B cell (primary cell): ENCODE measurements around the gene CHRD. TPM values are rescaled to one million over a fixed set of nuclear protein-coding genes. Genes with fewer than 3 reads are reported as not detected.

ENCODE experiments used
- ATAC-seq: fragments of 200-7000 bp; cut with Tn5 transposase; one replicate; pipeline ENCODE4 v1.10.0; 2021; ENCODE audit warnings: low read depth, mild to moderate bottlenecking, moderate number of reproducible peaks, moderate library complexity
- CTCF ChIA-PET: fragments of 350-600 bp; sonication (Branson Sonifier 250); formaldehyde crosslinking; loops from one replicate; lab custom pipeline; 2021; ENCODE audit warnings: antibody characterized with exemption, inconsistent platforms; lab: Charles Lee
- POLR2A ChIA-PET: fragments of 350-600 bp; sonication (Branson Sonifier 250); formaldehyde crosslinking; loops from one replicate; lab custom pipeline; 2021; ENCODE audit warnings: antibody characterized with exemption; lab: Charles Lee
- DNase-seq: peaks from one replicate; pipeline ENCODE4 v3.0.0; 2013
- H2AFZ ChIP-seq: 2 replicates; pipeline ENCODE4 v1.6.1; 2012; ENCODE audit warnings: mild to moderate bottlenecking, low read depth, low read length; ENCODE audit not compliant: insufficient read depth, poor library complexity, severe bottlenecking
- H3K27ac ChIP-seq, 2 donors: 1 replicate in 1 of 2; 2 replicates in 1 of 2; pipeline ENCODE4 v1.5.1; 2012 to 2013; ENCODE audit warnings: low read length in 2 of 2, mild to moderate bottlenecking in 2 of 2, moderate library complexity in 1 of 2
- H3K27me3 ChIP-seq, 4 experiments: fragments of 200-600 bp in 1 of 4; sonication (generic) in 1 of 4; replicated peaks in 1 of 4; 1 replicate in 2 of 4; 2 replicates in 2 of 4; pipeline versions ENCODE4 v1.6.1 to v1.7.0; 2013 to 2016; ENCODE audit warnings: low read length in 3 of 4, mild to moderate bottlenecking in 2 of 4, mixed read lengths in 1 of 4, moderate library complexity in 1 of 4; ENCODE audit not compliant: insufficient read depth in 4 of 4, control insufficient read depth in 3 of 4; ENCODE audit errors: control extremely low read depth in 1 of 4
- H3K36me3 ChIP-seq, 2 experiments: replicated peaks in 1 of 2; 1 replicate in 1 of 2; 2 replicates in 1 of 2; pipeline versions ENCODE4 v1.6.1 to v1.7.1; 2013; ENCODE audit warnings: low read length in 1 of 2; ENCODE audit not compliant: insufficient read depth in 2 of 2, control insufficient read depth in 1 of 2; ENCODE audit errors: control extremely low read depth in 1 of 2, extremely low read depth in 1 of 2
- H3K4me1 ChIP-seq, 2 donors: fragments of 200-600 bp in 1 of 2; sonication (generic) in 1 of 2; 1 replicate in 1 of 2; 2 replicates in 1 of 2; pipeline versions ENCODE4 v1.5.1 to v1.6.1; 2013 to 2017; ENCODE audit warnings: low read length in 2 of 2; ENCODE audit not compliant: control insufficient read depth in 2 of 2, insufficient read depth in 2 of 2
- H3K4me2 ChIP-seq: replicated peaks from 2 replicates; pipeline ENCODE3; 2012; ENCODE audit warnings: mild to moderate bottlenecking, low read depth, low read length; ENCODE audit not compliant: poor library complexity, severe bottlenecking
- H3K4me3 ChIP-seq, 5 experiments: fragments of 200-600 bp in 1 of 5; sonication (generic) in 1 of 5; 1 replicate in 3 of 5; 2 replicates in 2 of 5; pipeline versions ENCODE4 v1.5.1 to v1.7.0; 2011 to 2016; ENCODE audit warnings: low read length in 4 of 5, mild to moderate bottlenecking in 4 of 5, low read depth in 2 of 5, control low read depth in 1 of 5, moderate library complexity in 1 of 5; ENCODE audit not compliant: insufficient read depth in 1 of 5; ENCODE audit errors: control extremely low read depth in 1 of 5, extremely low read depth in 1 of 5
- H3K79me2 ChIP-seq: fragments of 200-600 bp; sonication (generic); one replicate; pipeline ENCODE4 v1.6.0; 2016; ENCODE audit warnings: low read length; ENCODE audit not compliant: control insufficient read depth, insufficient read depth
- H3K9ac ChIP-seq: fragments of 200-600 bp; sonication (generic); 2 replicates; pipeline ENCODE4 v1.6.1; 2017; ENCODE audit warnings: mild to moderate bottlenecking, low read length, moderate library complexity
- H3K9me3 ChIP-seq, 3 donors: one replicate each; pipeline versions ENCODE4 v1.6.1 to v1.7.1; 2013; ENCODE audit warnings: low read length in 2 of 3; ENCODE audit not compliant: control insufficient read depth in 2 of 3, insufficient read depth in 1 of 3; ENCODE audit errors: control extremely low read depth in 1 of 3
- H4K20me1 ChIP-seq: 2 replicates; pipeline ENCODE4 v1.6.0; 2012; ENCODE audit warnings: mild to moderate bottlenecking, low read length; ENCODE audit not compliant: insufficient read depth, control insufficient read depth, poor library complexity, severe bottlenecking
- H3K27ac Mint-ChIP-seq: one replicate; pipeline ENCODE4 v1.8.0; 2021; ENCODE audit warnings: mixed read lengths
- H3K27me3 Mint-ChIP-seq: one replicate; pipeline ENCODE4 v1.8.0; 2021; ENCODE audit warnings: mixed read lengths
- H3K4me1 Mint-ChIP-seq: one replicate; pipeline ENCODE4 v1.8.0; 2021; ENCODE audit warnings: mixed read lengths
- H3K4me3 Mint-ChIP-seq: one replicate; pipeline ENCODE4 v1.8.0; 2021; ENCODE audit warnings: mixed read lengths
- H3K9me3 Mint-ChIP-seq: one replicate; pipeline ENCODE4 v1.8.0; 2022; ENCODE audit warnings: mixed read lengths; ENCODE audit not compliant: insufficient read depth
- EZH2 ChIP-seq: IDR thresholded peaks from 2 replicates; pipeline ENCODE4 v1.6.1; 2012; ENCODE audit warnings: borderline replicate concordance, low read depth, mild to moderate bottlenecking, moderate library complexity, low read length; ENCODE audit not compliant: insufficient read depth, poor library complexity, severe bottlenecking
- WGBS: methylation state at CpG from one replicate; pipeline ENCODE4 v1.1.5; 2013; ENCODE audit warnings: missing lambda C conversion rate; ENCODE audit not compliant: insufficient coverage; 5-methylcytosine and 5-hydroxymethylcytosine counted together
- intact Hi-C: fragments of 100-400 bp; cut with micrococcal nuclease; formaldehyde crosslinking; loops from one replicate; pipeline ENCODE4 v1.10.0; 2022
- polyA plus RNA-seq: library from polyadenylated mRNA; depleted of rRNA; stranded (reverse); fragments of >200 nt; gene quantifications from 2 replicates; pipeline ENCODE4 v1.2.3, GENCODE V29; 2012
- total RNA-seq, 2 donors: library from RNA; stranded (reverse); fragments of 120-200 nt in 1 of 2; gene quantifications; 1 replicate in 1 of 2; 2 replicates in 1 of 2; pipeline versions ENCODE4 v1.2.3 to v1.2.4, GENCODE V29; 2013 to 2022
- TF ChIP-seq, protein P1 (sequence below): fragments of 200-600 bp; IDR thresholded peaks from one replicate; pipeline ENCODE4 v1.8.0; 2022; ENCODE audit warnings: antibody characterized with exemption, mild to moderate bottlenecking

The CHRD gene
- total and polyA plus RNA-seq, 2 donors (not counting 1 experiment from before 2014, with no cell fraction given) = not detected

DNA sequence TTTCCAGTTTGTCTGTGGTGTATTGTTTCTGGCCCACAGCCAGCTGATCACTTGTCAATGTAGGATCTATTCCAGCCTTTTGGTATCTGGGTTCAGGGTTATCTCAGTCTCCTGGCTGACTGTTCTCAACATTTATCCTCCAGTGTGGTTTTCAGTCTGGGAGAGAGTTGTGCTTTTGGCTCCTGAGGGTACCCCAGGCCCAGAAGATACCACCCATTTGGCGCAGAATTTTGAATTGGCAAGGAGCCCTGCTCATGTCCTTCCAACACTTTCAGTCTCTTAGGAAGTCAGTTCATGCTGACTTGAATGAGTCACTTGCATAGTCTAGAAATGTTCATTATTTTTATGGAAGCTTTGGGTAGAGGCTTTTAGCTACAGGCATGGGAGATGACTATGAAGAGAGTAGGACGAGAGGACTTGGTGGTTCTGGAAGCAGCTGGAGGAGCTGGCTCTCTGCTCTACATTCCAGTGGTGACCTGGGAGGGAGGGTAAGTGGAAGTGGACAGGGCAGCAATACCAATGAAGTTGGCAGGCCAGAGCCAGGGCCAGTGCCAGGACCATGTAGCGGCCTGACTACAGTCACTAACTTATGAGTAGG is 11.2 kb upstream of the CHRD start:
- Mint-ChIP-seq H3K27ac (no peak overlapping the region), H3K27me3 (no peaks in the 10 kb centered on the region), H3K9me3 (no peaks in the 10 kb centered on the region), H3K4me1 (peaks cover 14% of the 10 kb centered on the region), H3K4me3 (no peak overlapping the region)
- ChIA-PET POLR2A (no interaction called here), CTCF (interaction anchor here (1.3 to 7.4 kb wide), 3 partner anchors 10 to 146 kb away, joined by 3 to 107 read pairs (median 3); partner anchors contain the start of gene THPO)
- no peak overlapping the region for H3K9ac ChIP-seq
- H3K36me3 ChIP-seq = peaks cover 0 to 25% of the 10 kb centered on the region in 2 experiments
- no peak overlapping the region for H3K4me2 ChIP-seq
- TF ChIP-seq EZH2 = no peak
- TF ChIP-seq, protein P1, sequence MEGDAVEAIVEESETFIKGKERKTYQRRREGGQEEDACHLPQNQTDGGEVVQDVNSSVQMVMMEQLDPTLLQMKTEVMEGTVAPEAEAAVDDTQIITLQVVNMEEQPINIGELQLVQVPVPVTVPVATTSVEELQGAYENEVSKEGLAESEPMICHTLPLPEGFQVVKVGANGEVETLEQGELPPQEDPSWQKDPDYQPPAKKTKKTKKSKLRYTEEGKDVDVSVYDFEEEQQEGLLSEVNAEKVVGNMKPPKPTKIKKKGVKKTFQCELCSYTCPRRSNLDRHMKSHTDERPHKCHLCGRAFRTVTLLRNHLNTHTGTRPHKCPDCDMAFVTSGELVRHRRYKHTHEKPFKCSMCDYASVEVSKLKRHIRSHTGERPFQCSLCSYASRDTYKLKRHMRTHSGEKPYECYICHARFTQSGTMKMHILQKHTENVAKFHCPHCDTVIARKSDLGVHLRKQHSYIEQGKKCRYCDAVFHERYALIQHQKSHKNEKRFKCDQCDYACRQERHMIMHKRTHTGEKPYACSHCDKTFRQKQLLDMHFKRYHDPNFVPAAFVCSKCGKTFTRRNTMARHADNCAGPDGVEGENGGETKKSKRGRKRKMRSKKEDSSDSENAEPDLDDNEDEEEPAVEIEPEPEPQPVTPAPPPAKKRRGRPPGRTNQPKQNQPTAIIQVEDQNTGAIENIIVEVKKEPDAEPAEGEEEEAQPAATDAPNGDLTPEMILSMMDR = no peak
- H3K27ac ChIP-seq = no peak overlapping the region
- H4K20me1 ChIP-seq = no peaks in the 10 kb centered on the region
- H2AFZ ChIP-seq = no peak overlapping the region
- ATAC-seq = no peak
- H3K4me1 ChIP-seq = peaks cover 2 to 7% of the 10 kb centered on the region in 2 donors
- 97% methylated on average over 2 of the region's 3 CpGs for WGBS
- no peak for DNase-seq
- H3K9me3 ChIP-seq = no peaks in the 10 kb centered on the region
- no peak overlapping the region for H3K4me3 ChIP-seq
- intact Hi-C loops = no loop called here
- no peaks in the 10 kb centered on the region for H3K27me3 ChIP-seq
- H3K79me2 ChIP-seq = no peaks in the 10 kb centered on the region

DNA sequence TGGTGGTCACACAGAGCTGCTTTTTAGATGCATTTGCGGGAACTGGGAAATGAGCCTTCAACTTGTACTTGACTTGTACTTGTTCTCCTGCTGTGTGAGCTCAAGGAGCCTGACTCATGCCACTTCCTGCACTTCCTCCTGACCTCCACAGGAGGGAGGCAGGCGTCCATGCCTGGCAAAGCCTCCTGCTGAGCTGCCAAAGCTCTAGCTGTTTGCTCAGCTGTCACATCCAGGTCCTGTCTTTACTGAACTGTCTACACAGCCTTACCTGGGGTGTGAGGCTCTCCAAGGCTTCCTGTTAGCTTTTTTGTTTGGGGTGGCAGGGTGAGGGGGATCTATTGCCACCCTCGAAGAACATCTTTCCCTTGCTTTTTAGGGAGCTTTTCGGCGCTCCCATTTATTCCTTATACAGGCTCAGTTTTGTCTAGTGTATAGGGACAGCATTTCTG is 8.3 kb upstream of the CHRD start:
- intact Hi-C loops = loop anchor here (1.0 kb wide), 1 partner anchor 142 kb away; no protein-coding TSS in a partner anchor
- H3K79me2 ChIP-seq = no peaks in the 10 kb centered on the region
- TF ChIP-seq, protein P1 = peak; percentile 72
- TF ChIP-seq EZH2 = no peak
- H2AFZ ChIP-seq = no peak overlapping the region
- Mint-ChIP-seq H3K27ac (no peak overlapping the region), H3K4me1 (peaks cover 2% of the 10 kb centered on the region), H3K4me3 (no peak overlapping the region), H3K27me3 (peaks cover 15% of the 10 kb centered on the region), H3K9me3 (no peaks in the 10 kb centered on the region)
- peaks cover 0 to 12% (median 0%) of the 10 kb centered on the region in 4 experiments for H3K27me3 ChIP-seq
- DNase-seq = peak; percentile 68
- no peaks in the 10 kb centered on the region for H3K9me3 ChIP-seq
- H3K9ac ChIP-seq = no peak overlapping the region
- WGBS = 0% methylated on average over 2 of the region's 5 CpGs
- H3K4me2 ChIP-seq = no peak overlapping the region
- POLR2A ChIA-PET = no interaction called here
- no peaks in the 10 kb centered on the region for H4K20me1 ChIP-seq
- ATAC-seq = peak; percentile 82
- H3K4me1 ChIP-seq = no peaks in the 10 kb centered on the region
- H3K27ac ChIP-seq = no peak overlapping the region
- H3K4me3 ChIP-seq = no peak overlapping the region
- CTCF ChIA-PET = interaction anchor here (0.5 to 7.4 kb wide), 17 partner anchors 9 to 1665 kb away, joined by 3 to 107 read pairs (median 6); partner anchors contain the start of genes CHRD, CLCN2, EPHB3 and POLR2H
- H3K36me3 ChIP-seq = peaks cover 0 to 24% of the 10 kb centered on the region in 2 experiments
